ENCODE data around the gene SNX25.

The SNX25 gene

DNA sequence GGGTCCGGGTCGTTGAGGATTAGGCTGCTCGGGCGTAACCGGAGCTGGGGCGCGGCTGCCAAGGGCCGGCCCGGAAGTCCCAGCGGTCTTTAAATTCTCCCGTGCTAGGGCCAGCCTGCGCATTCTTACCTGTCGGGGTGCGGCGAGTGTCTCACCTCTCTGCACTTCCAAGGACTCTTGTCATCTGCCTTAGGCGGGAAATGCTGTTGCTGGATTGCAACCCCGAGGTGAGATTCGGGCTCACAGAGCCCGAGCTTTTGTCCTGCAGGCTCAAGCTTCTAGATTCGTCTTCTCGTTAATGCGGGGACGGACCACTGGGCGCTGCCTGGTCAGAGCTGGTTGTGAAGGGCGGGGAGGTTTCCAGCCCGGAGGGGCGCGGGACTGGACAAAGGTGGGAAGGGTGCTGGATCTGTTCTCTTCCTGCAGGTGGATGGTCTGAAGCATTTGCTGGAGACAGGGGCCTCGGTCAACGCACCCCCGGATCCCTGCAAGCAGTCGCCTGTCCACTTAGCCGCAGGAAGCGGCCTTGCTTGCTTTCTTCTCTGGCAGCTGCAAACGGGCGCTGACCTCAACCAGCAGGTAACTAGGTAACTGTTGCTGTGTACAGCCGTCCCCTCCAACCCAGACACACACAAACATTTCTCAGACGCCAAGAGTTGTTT lies 187.5 kb downstream of the SNX25 start, which contains the start of gene ANKRD37:
Gene ANKRD37, plus strand, starts transcription at position 118 of the 662 bp plus-strand sequence. Its CDS starts 83 bp downstream, at position 201.
- no peak for TF ChIP-seq GLIS3 (CRISPR knock-in tag; IDR thresholded peaks at IDR 0.05)
- TF ChIP-seq ZC3H10 (CRISPR knock-in tag; IDR thresholded peaks at IDR 0.05): no peak
- peak; percentile 10 for ATAC-seq

DNA sequence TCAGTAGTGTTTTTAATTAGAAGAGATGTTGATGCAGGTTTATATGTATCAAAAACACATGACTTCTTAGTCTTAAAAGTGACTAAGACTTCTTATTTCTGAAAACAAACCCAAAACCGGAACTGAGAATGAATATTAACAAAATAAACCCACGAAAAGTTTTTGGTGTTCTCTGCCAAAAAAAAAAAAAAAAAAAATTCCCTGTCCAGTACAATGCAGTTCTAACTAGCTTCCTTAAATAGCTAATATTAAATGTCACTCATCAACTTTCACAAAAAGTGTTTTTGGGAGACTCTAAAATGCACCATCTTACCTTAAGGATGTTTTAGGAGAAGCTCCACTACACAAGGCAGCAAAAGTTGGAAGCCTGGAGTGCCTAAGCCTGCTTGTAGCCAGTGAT lies 189.2 kb downstream of the SNX25 start:
- no peak for ATAC-seq
- no peak for TF ChIP-seq ARNTL (CRISPR knock-in tag; IDR thresholded peaks at IDR 0.05; ENCODE audit: borderline replicate concordance, low read depth)
- TF ChIP-seq TCF4 (CRISPR knock-in tag; IDR thresholded peaks at IDR 0.05; ENCODE audit: borderline replicate concordance): no peak
- no peak for TF ChIP-seq PPARA (CRISPR knock-in tag; IDR thresholded peaks at IDR 0.05; ENCODE audit: borderline replicate concordance)
- no peak for TF ChIP-seq ZFP30 (CRISPR knock-in tag; IDR thresholded peaks at IDR 0.05)
- no peak for TF ChIP-seq ISL1 (CRISPR knock-in tag; IDR thresholded peaks at IDR 0.05)
- TF ChIP-seq, protein P1, sequence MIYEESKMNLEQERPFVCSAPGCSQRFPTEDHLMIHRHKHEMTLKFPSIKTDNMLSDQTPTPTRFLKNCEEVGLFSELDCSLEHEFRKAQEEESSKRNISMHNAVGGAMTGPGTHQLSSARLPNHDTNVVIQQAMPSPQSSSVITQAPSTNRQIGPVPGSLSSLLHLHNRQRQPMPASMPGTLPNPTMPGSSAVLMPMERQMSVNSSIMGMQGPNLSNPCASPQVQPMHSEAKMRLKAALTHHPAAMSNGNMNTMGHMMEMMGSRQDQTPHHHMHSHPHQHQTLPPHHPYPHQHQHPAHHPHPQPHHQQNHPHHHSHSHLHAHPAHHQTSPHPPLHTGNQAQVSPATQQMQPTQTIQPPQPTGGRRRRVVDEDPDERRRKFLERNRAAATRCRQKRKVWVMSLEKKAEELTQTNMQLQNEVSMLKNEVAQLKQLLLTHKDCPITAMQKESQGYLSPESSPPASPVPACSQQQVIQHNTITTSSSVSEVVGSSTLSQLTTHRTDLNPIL (CRISPR knock-in tag; IDR thresholded peaks at IDR 0.05; ENCODE audit: low read depth): no peak
- TF ChIP-seq ESRRG (CRISPR knock-in tag; IDR thresholded peaks at IDR 0.05): no peak
- no peak for TF ChIP-seq OSR1 (CRISPR knock-in tag; IDR thresholded peaks at IDR 0.05)

DNA sequence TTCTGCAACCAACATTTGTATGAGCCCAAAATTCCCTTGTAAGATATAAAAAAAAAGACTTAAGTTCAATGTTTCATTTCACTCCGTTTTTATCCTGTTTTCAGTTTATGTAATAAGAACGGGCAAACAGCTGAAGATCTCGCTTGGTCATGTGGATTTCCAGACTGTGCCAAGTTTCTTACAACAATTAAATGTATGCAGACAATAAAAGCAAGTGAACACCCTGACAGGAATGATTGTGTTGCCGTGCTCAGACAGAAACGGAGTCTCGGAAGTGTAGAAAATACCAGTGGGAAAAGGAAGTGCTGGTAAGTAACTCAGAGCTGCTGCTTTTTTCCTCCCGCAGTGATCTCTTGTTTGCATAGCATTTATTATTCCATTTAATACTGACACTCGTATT lies 190.1 kb downstream of the SNX25 start:
- no peak for TF ChIP-seq ARNTL (CRISPR knock-in tag; IDR thresholded peaks at IDR 0.05; ENCODE audit: borderline replicate concordance, low read depth)
- TF ChIP-seq, protein P1 (CRISPR knock-in tag; IDR thresholded peaks at IDR 0.05; ENCODE audit: low read depth): no peak
- no peak for TF ChIP-seq ZNF8 (CRISPR knock-in tag; IDR thresholded peaks at IDR 0.05)
- TF ChIP-seq RARB (CRISPR knock-in tag; IDR thresholded peaks at IDR 0.05): no peak
- TF ChIP-seq, protein P2, sequence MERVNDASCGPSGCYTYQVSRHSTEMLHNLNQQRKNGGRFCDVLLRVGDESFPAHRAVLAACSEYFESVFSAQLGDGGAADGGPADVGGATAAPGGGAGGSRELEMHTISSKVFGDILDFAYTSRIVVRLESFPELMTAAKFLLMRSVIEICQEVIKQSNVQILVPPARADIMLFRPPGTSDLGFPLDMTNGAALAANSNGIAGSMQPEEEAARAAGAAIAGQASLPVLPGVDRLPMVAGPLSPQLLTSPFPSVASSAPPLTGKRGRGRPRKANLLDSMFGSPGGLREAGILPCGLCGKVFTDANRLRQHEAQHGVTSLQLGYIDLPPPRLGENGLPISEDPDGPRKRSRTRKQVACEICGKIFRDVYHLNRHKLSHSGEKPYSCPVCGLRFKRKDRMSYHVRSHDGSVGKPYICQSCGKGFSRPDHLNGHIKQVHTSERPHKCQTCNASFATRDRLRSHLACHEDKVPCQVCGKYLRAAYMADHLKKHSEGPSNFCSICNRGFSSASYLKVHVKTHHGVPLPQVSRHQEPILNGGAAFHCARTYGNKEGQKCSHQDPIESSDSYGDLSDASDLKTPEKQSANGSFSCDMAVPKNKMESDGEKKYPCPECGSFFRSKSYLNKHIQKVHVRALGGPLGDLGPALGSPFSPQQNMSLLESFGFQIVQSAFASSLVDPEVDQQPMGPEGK (CRISPR knock-in tag; IDR thresholded peaks at IDR 0.05; ENCODE audit: borderline replicate concordance): no peak
- TF ChIP-seq, protein P3, sequence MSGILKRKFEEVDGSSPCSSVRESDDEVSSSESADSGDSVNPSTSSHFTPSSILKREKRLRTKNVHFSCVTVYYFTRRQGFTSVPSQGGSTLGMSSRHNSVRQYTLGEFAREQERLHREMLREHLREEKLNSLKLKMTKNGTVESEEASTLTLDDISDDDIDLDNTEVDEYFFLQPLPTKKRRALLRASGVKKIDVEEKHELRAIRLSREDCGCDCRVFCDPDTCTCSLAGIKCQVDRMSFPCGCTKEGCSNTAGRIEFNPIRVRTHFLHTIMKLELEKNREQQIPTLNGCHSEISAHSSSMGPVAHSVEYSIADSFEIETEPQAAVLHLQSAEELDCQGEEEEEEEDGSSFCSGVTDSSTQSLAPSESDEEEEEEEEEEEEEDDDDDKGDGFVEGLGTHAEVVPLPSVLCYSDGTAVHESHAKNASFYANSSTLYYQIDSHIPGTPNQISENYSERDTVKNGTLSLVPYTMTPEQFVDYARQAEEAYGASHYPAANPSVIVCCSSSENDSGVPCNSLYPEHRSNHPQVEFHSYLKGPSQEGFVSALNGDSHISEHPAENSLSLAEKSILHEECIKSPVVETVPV (CRISPR knock-in tag; IDR thresholded peaks at IDR 0.05): no peak
- TF ChIP-seq, protein P4, sequence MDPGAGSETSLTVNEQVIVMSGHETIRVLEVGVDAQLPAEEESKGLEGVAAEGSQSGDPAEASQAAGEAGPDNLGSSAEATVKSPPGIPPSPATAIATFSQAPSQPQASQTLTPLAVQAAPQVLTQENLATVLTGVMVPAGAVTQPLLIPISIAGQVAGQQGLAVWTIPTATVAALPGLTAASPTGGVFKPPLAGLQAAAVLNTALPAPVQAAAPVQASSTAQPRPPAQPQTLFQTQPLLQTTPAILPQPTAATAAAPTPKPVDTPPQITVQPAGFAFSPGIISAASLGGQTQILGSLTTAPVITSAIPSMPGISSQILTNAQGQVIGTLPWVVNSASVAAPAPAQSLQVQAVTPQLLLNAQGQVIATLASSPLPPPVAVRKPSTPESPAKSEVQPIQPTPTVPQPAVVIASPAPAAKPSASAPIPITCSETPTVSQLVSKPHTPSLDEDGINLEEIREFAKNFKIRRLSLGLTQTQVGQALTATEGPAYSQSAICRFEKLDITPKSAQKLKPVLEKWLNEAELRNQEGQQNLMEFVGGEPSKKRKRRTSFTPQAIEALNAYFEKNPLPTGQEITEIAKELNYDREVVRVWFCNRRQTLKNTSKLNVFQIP (CRISPR knock-in tag; IDR thresholded peaks at IDR 0.05; ENCODE audit: borderline replicate concordance, low read depth): no peak
- no peak for TF ChIP-seq ZNF70 (CRISPR knock-in tag; IDR thresholded peaks at IDR 0.05)
- no peak for TF ChIP-seq BACH2 (CRISPR knock-in tag; IDR thresholded peaks at IDR 0.05; ENCODE audit: borderline replicate concordance)
- TF ChIP-seq CSDC2 (CRISPR knock-in tag; IDR thresholded peaks at IDR 0.05): no peak
- TF ChIP-seq ESRRG (CRISPR knock-in tag; IDR thresholded peaks at IDR 0.05): no peak
- TF ChIP-seq GLIS3 (CRISPR knock-in tag; IDR thresholded peaks at IDR 0.05): no peak
- no peak for TF ChIP-seq ZFP30 (CRISPR knock-in tag; IDR thresholded peaks at IDR 0.05)
- no peak for TF ChIP-seq OSR1 (CRISPR knock-in tag; IDR thresholded peaks at IDR 0.05)
- TF ChIP-seq, protein P5, sequence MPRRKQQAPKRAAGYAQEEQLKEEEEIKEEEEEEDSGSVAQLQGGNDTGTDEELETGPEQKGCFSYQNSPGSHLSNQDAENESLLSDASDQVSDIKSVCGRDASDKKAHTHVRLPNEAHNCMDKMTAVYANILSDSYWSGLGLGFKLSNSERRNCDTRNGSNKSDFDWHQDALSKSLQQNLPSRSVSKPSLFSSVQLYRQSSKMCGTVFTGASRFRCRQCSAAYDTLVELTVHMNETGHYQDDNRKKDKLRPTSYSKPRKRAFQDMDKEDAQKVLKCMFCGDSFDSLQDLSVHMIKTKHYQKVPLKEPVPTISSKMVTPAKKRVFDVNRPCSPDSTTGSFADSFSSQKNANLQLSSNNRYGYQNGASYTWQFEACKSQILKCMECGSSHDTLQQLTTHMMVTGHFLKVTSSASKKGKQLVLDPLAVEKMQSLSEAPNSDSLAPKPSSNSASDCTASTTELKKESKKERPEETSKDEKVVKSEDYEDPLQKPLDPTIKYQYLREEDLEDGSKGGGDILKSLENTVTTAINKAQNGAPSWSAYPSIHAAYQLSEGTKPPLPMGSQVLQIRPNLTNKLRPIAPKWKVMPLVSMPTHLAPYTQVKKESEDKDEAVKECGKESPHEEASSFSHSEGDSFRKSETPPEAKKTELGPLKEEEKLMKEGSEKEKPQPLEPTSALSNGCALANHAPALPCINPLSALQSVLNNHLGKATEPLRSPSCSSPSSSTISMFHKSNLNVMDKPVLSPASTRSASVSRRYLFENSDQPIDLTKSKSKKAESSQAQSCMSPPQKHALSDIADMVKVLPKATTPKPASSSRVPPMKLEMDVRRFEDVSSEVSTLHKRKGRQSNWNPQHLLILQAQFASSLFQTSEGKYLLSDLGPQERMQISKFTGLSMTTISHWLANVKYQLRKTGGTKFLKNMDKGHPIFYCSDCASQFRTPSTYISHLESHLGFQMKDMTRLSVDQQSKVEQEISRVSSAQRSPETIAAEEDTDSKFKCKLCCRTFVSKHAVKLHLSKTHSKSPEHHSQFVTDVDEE (CRISPR knock-in tag; IDR thresholded peaks at IDR 0.05): no peak
- TF ChIP-seq ISL1 (CRISPR knock-in tag; IDR thresholded peaks at IDR 0.05): no peak
- TF ChIP-seq ZNF565 (CRISPR knock-in tag; conservative IDR thresholded peaks at IDR 0.05; ENCODE audit: low read depth): no peak
- TF ChIP-seq SNAI2 (CRISPR knock-in tag; IDR thresholded peaks at IDR 0.05): no peak
- no peak for TF ChIP-seq ZFP3 (CRISPR knock-in tag; IDR thresholded peaks at IDR 0.05)
- no peak for TF ChIP-seq PPARA (CRISPR knock-in tag; IDR thresholded peaks at IDR 0.05; ENCODE audit: borderline replicate concordance)
- no peak for ATAC-seq
